Measurements from ENCODE around the gene HBG1. TPM values are rescaled to one million over a fixed set of nuclear protein-coding genes. Genes with fewer than 3 reads are reported as not detected.

HBG1 gene
- polyA plus RNA-seq, 3 donors = not detected

DNA sequence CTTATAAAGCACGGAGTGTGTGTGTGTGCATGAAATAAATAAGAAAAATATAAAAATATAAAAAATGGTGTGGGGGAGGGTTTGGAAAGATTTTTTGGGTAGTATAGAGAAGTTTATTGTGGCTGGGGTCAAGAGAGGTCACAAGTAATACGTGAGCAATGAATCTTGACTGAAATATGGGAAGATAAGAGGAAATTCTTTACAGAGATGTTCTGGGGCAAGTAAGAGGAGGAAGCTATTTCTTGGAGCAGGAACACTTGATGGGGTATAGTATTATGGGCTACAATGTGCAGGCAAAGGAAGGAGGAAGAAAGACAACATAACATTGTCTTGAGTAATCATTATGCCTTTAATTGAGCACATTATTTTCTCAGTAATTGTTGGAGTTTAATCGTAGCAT lies 17.5 kb downstream of the HBG1 start:
- Mint-ChIP-seq H3K36me3 (no peaks in the 10 kb centered on the region), H3K27me3 (ENCODE audit: low read depth in 3 of 3) (peaks cover 0 to 1% (median 0%) of the 10 kb centered on the region in 3 donors), H3K9me3 (no peaks in the 10 kb centered on the region), H3K4me3 (no peak overlapping the region), H3K27ac (no peak overlapping the region), H3K4me1 (peaks cover 7% of the 10 kb centered on the region)
- Histone ChIP-seq H3K4me2 (replicated peaks; ENCODE audit: extremely low read depth, low read length, poor library complexity, severe bottlenecking) (no peak overlapping the region), H3K36me3 (replicated peaks in 1 of 2; ENCODE audit: control insufficient read depth in 1 of 2, insufficient read depth in 2 of 2, low read length in 2 of 2) (no peaks in the 10 kb centered on the region), H3K79me2 (ENCODE audit: insufficient read depth, low read length) (no peaks in the 10 kb centered on the region), H3K9me3 (replicated peaks in 1 of 2; ENCODE audit: control insufficient read depth in 1 of 2, insufficient read depth in 1 of 2, low read length in 2 of 2) (no peaks in the 10 kb centered on the region), H4K20me1 (ENCODE audit: insufficient read depth, low read length) (no peaks in the 10 kb centered on the region), H3K9ac (ENCODE audit: insufficient read depth, low read length, poor library complexity, severe bottlenecking) (no peak overlapping the region), H3K27me3 (ENCODE audit: control insufficient read depth in 2 of 2, insufficient read depth in 2 of 2, low read length in 2 of 2) (no peaks in the 10 kb centered on the region), H2AFZ (ENCODE audit: insufficient read depth, low read depth, low read length, poor library complexity, severe bottlenecking) (no peak overlapping the region), H3K4me1 (ENCODE audit: control insufficient read depth in 1 of 2, insufficient read depth in 2 of 2, low read length in 2 of 2) (no peaks in the 10 kb centered on the region), H3K4me3 (replicated peaks in 1 of 3; ENCODE audit: low read depth in 2 of 3, low read length in 3 of 3) (no peak overlapping the region), H3K27ac (ENCODE audit: low read depth in 1 of 2, low read length in 2 of 2) (no peak overlapping the region)
- intact Hi-C loops (cut with micrococcal nuclease) = no loop called here
- WGBS (ENCODE audit: insufficient coverage) = 50% methylated on average over 2 of the region's 3 CpGs
- TF ChIP-seq, protein P1, sequence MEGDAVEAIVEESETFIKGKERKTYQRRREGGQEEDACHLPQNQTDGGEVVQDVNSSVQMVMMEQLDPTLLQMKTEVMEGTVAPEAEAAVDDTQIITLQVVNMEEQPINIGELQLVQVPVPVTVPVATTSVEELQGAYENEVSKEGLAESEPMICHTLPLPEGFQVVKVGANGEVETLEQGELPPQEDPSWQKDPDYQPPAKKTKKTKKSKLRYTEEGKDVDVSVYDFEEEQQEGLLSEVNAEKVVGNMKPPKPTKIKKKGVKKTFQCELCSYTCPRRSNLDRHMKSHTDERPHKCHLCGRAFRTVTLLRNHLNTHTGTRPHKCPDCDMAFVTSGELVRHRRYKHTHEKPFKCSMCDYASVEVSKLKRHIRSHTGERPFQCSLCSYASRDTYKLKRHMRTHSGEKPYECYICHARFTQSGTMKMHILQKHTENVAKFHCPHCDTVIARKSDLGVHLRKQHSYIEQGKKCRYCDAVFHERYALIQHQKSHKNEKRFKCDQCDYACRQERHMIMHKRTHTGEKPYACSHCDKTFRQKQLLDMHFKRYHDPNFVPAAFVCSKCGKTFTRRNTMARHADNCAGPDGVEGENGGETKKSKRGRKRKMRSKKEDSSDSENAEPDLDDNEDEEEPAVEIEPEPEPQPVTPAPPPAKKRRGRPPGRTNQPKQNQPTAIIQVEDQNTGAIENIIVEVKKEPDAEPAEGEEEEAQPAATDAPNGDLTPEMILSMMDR (IDR thresholded peaks at IDR 0.05) = no peak
- no peak for DNase-seq

DNA sequence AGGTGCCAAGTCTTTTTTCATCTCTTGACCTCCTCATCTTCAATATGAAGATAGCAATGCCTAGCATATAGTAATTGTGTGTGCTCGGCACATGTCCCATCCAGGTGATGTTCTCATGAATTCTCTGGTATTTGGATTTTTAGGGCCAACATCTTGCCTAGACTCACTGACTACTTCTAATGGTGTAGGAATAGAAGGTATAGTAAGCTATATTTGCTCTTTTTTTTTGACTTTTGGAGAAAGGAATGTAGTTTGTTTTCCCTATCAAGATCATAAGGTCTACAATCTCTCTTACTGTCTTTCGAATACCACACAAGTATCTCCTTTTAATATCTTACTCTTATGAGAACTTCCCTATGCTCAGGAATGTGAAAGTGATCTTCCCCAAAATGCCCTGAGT lies 18.5 kb downstream of the HBG1 start:
- H3K27ac Mint-ChIP-seq = no peak overlapping the region
- H3K4me3 Mint-ChIP-seq = no peak overlapping the region
- Histone ChIP-seq H4K20me1 (ENCODE audit: insufficient read depth, low read length) (no peaks in the 10 kb centered on the region), H3K9me3 (replicated peaks in 1 of 2; ENCODE audit: control insufficient read depth in 1 of 2, insufficient read depth in 1 of 2, low read length in 2 of 2) (no peaks in the 10 kb centered on the region), H3K4me1 (ENCODE audit: control insufficient read depth in 1 of 2, insufficient read depth in 2 of 2, low read length in 2 of 2) (no peaks in the 10 kb centered on the region), H3K79me2 (ENCODE audit: insufficient read depth, low read length) (no peaks in the 10 kb centered on the region), H3K4me3 (replicated peaks in 1 of 3; ENCODE audit: low read depth in 2 of 3, low read length in 3 of 3) (no peak overlapping the region), H3K27ac (ENCODE audit: low read depth in 1 of 2, low read length in 2 of 2) (no peak overlapping the region), H2AFZ (ENCODE audit: insufficient read depth, low read depth, low read length, poor library complexity, severe bottlenecking) (no peak overlapping the region), H3K4me2 (replicated peaks; ENCODE audit: extremely low read depth, low read length, poor library complexity, severe bottlenecking) (no peak overlapping the region), H3K27me3 (ENCODE audit: control insufficient read depth in 2 of 2, insufficient read depth in 2 of 2, low read length in 2 of 2) (no peaks in the 10 kb centered on the region), H3K9ac (ENCODE audit: insufficient read depth, low read length, poor library complexity, severe bottlenecking) (no peak overlapping the region), H3K36me3 (replicated peaks in 1 of 2; ENCODE audit: control insufficient read depth in 1 of 2, insufficient read depth in 2 of 2, low read length in 2 of 2) (no peaks in the 10 kb centered on the region)
- no peak for DNase-seq
- TF ChIP-seq, protein P1 (IDR thresholded peaks at IDR 0.05) = no peak
- no peaks in the 10 kb centered on the region for H3K9me3 Mint-ChIP-seq
- intact Hi-C loops (cut with micrococcal nuclease) = no loop called here
- H3K27me3 Mint-ChIP-seq (ENCODE audit: low read depth in 3 of 3) = peaks cover 0 to 1% (median 0%) of the 10 kb centered on the region in 3 donors
- no CpG with 5 or more reads among the region's 2 CpGs for WGBS (ENCODE audit: insufficient coverage)
- H3K36me3 Mint-ChIP-seq = no peaks in the 10 kb centered on the region
- peaks cover 7% of the 10 kb centered on the region for H3K4me1 Mint-ChIP-seq
